Neuronal stem cell (in vitro differentiated cells): ENCODE results near the gene SV2B.

Experiments used
- DNase-seq: peaks from one replicate; pipeline ENCODE4 v3.0.0-alpha.2; 2013; ENCODE audit warnings: low spot score
- H2AFZ ChIP-seq: one replicate; pipeline ENCODE4 v1.6.1; 2013; ENCODE audit warnings: mild to moderate bottlenecking, low read length, inconsistent platforms
- H2AK5ac ChIP-seq: 2 replicates; pipeline ENCODE4 v1.6.1; 2013; ENCODE audit warnings: low read depth, mild to moderate bottlenecking, inconsistent platforms, low read length, moderate library complexity, mixed read lengths
- H2BK120ac ChIP-seq: 2 replicates; pipeline ENCODE4 v1.6.1; 2013; ENCODE audit warnings: low read depth, mild to moderate bottlenecking, inconsistent platforms, low read length, moderate library complexity, mixed read lengths
- H2BK12ac ChIP-seq: one replicate; pipeline ENCODE4 v1.6.1; 2013; ENCODE audit warnings: low read length, inconsistent platforms
- H2BK15ac ChIP-seq: 2 replicates; pipeline ENCODE4 v1.6.1; 2013; ENCODE audit warnings: mild to moderate bottlenecking, low read length, inconsistent platforms, mixed read lengths
- H2BK5ac ChIP-seq: one replicate; pipeline ENCODE4 v1.6.1; 2013; ENCODE audit warnings: inconsistent platforms, mild to moderate bottlenecking, low read length, moderate library complexity
- H3K14ac ChIP-seq: one replicate; pipeline ENCODE4 v1.6.1; 2013; ENCODE audit warnings: low read length, inconsistent platforms
- H3K18ac ChIP-seq: 2 replicates; pipeline ENCODE4 v1.6.1; 2013; ENCODE audit warnings: low read length, inconsistent platforms
- H3K23ac ChIP-seq: 2 replicates; pipeline ENCODE4 v1.6.1; 2013; ENCODE audit warnings: low read depth, mild to moderate bottlenecking, mixed read lengths, low read length, inconsistent platforms; ENCODE audit not compliant: poor library complexity
- H3K27ac ChIP-seq: replicated peaks from 3 replicates; pipeline ENCODE4 v1.5.1; 2013; ENCODE audit warnings: low read length, inconsistent platforms
- H3K27me3 ChIP-seq, 3 experiments: 2 replicates each; pipeline ENCODE4 v1.6.1; 2013; ENCODE audit warnings: low read length in 3 of 3, mild to moderate bottlenecking in 2 of 3, inconsistent platforms in 1 of 3, low read depth in 1 of 3, mixed read lengths in 1 of 3, moderate library complexity in 1 of 3; ENCODE audit not compliant: control insufficient read depth in 3 of 3, insufficient read depth in 3 of 3
- H3K36me3 ChIP-seq, 2 donors: replicated peaks in 1 of 2; 2 replicates each; pipeline ENCODE4 v1.6.1; 2013; ENCODE audit warnings: low read length in 2 of 2; ENCODE audit not compliant: control insufficient read depth in 2 of 2, insufficient read depth in 2 of 2
- H3K4ac ChIP-seq: 2 replicates; pipeline ENCODE4 v1.6.1; 2013; ENCODE audit warnings: inconsistent platforms, mild to moderate bottlenecking, low read length, moderate library complexity
- H3K4me1 ChIP-seq, 2 donors: 1 replicate in 1 of 2; 2 replicates in 1 of 2; pipeline ENCODE4 v1.6.1; 2013; ENCODE audit warnings: low read length in 2 of 2, low read depth in 1 of 2; ENCODE audit not compliant: control insufficient read depth in 2 of 2, insufficient read depth in 1 of 2
- H3K4me2 ChIP-seq: one replicate; pipeline ENCODE4 v1.6.1; 2013; ENCODE audit warnings: mild to moderate bottlenecking, low read length, inconsistent platforms; ENCODE audit not compliant: insufficient read depth, poor library complexity, severe bottlenecking
- H3K4me3 ChIP-seq, 2 donors: 2 replicates each; pipeline ENCODE4 v1.5.1; 2013; ENCODE audit warnings: low read length in 2 of 2, mild to moderate bottlenecking in 2 of 2, inconsistent platforms in 1 of 2, moderate library complexity in 1 of 2
- H3K79me1 ChIP-seq: one replicate; pipeline ENCODE4 v1.6.1; 2013; ENCODE audit warnings: low read depth, mild to moderate bottlenecking, inconsistent platforms, low read length, moderate library complexity
- H3K9ac ChIP-seq: one replicate; pipeline ENCODE4 v1.6.1; 2013; ENCODE audit warnings: mild to moderate bottlenecking, low read depth, low read length, inconsistent platforms; ENCODE audit not compliant: poor library complexity
- H3K9me3 ChIP-seq, 2 donors: replicated peaks in 1 of 2; 2 replicates each; pipeline versions ENCODE3 to v1.6.1; 2013; ENCODE audit warnings: low read length in 2 of 2, mild to moderate bottlenecking in 2 of 2, inconsistent platforms in 1 of 2, low read depth in 1 of 2, mixed read lengths in 1 of 2, moderate library complexity in 1 of 2; ENCODE audit not compliant: control insufficient read depth in 2 of 2, insufficient read depth in 1 of 2
- H4K8ac ChIP-seq: one replicate; pipeline ENCODE4 v1.6.1; 2013; ENCODE audit warnings: low read depth, mild to moderate bottlenecking, inconsistent platforms, low read length, moderate library complexity
- H4K91ac ChIP-seq: one replicate; pipeline ENCODE4 v1.6.1; 2013; ENCODE audit warnings: low read length, low read depth, mild to moderate bottlenecking, inconsistent platforms; ENCODE audit not compliant: poor library complexity
- WGBS, 2 donors: extraction: QIAGEN DNeasy Blood & Tissue Kit; methylation state at CpG; one replicate each; pipeline ENCODE4 v1.1.7; 2013; ENCODE audit warnings: missing lambda C conversion rate in 2 of 2, mixed read lengths in 1 of 2; ENCODE audit not compliant: insufficient read length in 2 of 2, insufficient replicate concordance in 1 of 2; ENCODE audit errors: extremely low coverage in 2 of 2; 5-methylcytosine and 5-hydroxymethylcytosine counted together

The SV2B gene

GRCh38 chr15:91271565-91272153, 171.6 kb downstream of the SV2B start:
- Histone ChIP-seq H4K91ac (no peak overlapping the region), H3K9ac (no peak overlapping the region), H2BK5ac (no peak overlapping the region), H3K23ac (no peak overlapping the region), H3K14ac (no peak overlapping the region), H3K27ac (no peak overlapping the region), H3K36me3 (no peaks in the 10 kb centered on the region), H2BK120ac (no peak overlapping the region), H2BK15ac (no peak overlapping the region), H2AK5ac (no peak overlapping the region), H2BK12ac (no peak overlapping the region), H3K4me2 (no peak overlapping the region), H2AFZ (peak overlapping the region; percentile 40), H3K4ac (no peak overlapping the region), H3K4me1 (no peaks in the 10 kb centered on the region), H3K9me3 (no peaks in the 10 kb centered on the region), H4K8ac (no peak overlapping the region), H3K79me1 (no peaks in the 10 kb centered on the region), H3K27me3 (peaks cover 0 to 2% (median 0%) of the 10 kb centered on the region in 3 experiments), H3K4me3 (no peak overlapping the region), H3K18ac (no peak overlapping the region)
- DNase-seq = peak; percentile 84
- no CpG with 5 or more reads among the region's 8 CpGs for WGBS, 2 donors

DNA sequence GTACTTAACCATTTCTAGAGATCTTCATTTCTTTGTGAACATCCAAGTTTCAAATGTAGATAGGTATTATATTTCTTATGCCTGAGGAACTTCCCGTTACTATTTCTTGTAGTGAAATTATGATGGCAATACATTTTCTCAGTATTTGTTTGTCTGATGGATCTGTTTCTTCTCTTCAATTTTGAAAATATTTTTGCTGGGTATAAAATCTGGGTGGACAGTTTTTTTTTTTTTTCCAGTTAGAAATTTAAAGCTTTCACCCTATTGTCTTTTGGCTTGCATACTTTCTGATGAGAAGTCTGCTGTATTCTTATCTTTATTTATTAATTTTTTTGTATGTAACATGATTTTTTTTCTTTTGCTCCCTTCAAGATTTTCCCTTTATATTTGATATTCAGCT, 175.8 kb downstream of the SV2B start:
- H2BK15ac ChIP-seq = no peak overlapping the region
- no peak overlapping the region for H3K9ac ChIP-seq
- H2BK120ac ChIP-seq = no peak overlapping the region
- H2AFZ ChIP-seq = no peak overlapping the region
- no peak for DNase-seq
- no peaks in the 10 kb centered on the region for H3K9me3 ChIP-seq
- no peaks in the 10 kb centered on the region for H3K36me3 ChIP-seq
- H3K27ac ChIP-seq = no peak overlapping the region
- H3K79me1 ChIP-seq = no peaks in the 10 kb centered on the region
- no peak overlapping the region for H2BK12ac ChIP-seq
- no peak overlapping the region for H2AK5ac ChIP-seq
- H3K4me2 ChIP-seq = no peak overlapping the region
- H4K8ac ChIP-seq = no peak overlapping the region
- H3K4me3 ChIP-seq = no peak overlapping the region
- no peak overlapping the region for H3K14ac ChIP-seq
- no CpG with 5 or more reads among the region's 1 CpG for whole genome bisulfite sequencing, 2 donors
- H3K23ac ChIP-seq = no peak overlapping the region
- H2BK5ac ChIP-seq = no peak overlapping the region
- H4K91ac ChIP-seq = no peak overlapping the region
- peaks cover 0 to under 1% (median 0%) of the 10 kb centered on the region in 3 experiments for H3K27me3 ChIP-seq
- no peak overlapping the region for H3K18ac ChIP-seq
- H3K4ac ChIP-seq = no peak overlapping the region
- H3K4me1 ChIP-seq = no peaks in the 10 kb centered on the region

DNA sequence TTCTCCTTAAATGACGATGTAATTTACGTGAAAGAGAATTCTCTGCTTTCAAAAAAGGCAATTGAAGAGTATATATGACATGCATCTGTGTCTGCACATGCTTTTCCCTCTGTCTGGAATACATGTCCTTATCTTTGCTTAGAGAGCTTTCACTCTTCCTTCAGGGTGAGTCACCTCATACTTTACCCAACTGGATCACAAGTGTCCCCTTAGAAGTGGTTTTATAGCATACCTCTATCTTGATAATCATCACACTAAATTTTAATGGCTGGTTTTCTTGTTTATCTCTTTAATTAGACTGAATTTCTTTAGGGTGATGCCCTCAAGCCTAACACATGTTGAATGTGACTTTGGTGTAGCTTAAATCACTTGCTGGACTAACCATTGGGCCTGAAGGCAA, 178.9 kb downstream of the SV2B start:
- no peak overlapping the region for H3K27ac ChIP-seq
- H2BK15ac ChIP-seq = no peak overlapping the region
- H3K23ac ChIP-seq = no peak overlapping the region
- H3K4me1 ChIP-seq = no peaks in the 10 kb centered on the region
- DNase-seq = no peak
- no peak overlapping the region for H2AK5ac ChIP-seq
- H3K4me2 ChIP-seq = no peak overlapping the region
- H3K27me3 ChIP-seq = no peaks in the 10 kb centered on the region
- no CpG with 5 or more reads among the region's 2 CpGs for WGBS, 2 donors
- H4K8ac ChIP-seq = no peak overlapping the region
- H3K4ac ChIP-seq = no peak overlapping the region
- H3K18ac ChIP-seq = no peak overlapping the region
- H2AFZ ChIP-seq = no peak overlapping the region
- no peaks in the 10 kb centered on the region for H3K36me3 ChIP-seq
- H3K79me1 ChIP-seq = no peaks in the 10 kb centered on the region
- no peak overlapping the region for H2BK120ac ChIP-seq
- no peak overlapping the region for H3K14ac ChIP-seq
- H4K91ac ChIP-seq = no peak overlapping the region
- H3K4me3 ChIP-seq = no peak overlapping the region
- H2BK12ac ChIP-seq = no peak overlapping the region
- no peaks in the 10 kb centered on the region for H3K9me3 ChIP-seq
- H3K9ac ChIP-seq = no peak overlapping the region
- H2BK5ac ChIP-seq = no peak overlapping the region

DNA sequence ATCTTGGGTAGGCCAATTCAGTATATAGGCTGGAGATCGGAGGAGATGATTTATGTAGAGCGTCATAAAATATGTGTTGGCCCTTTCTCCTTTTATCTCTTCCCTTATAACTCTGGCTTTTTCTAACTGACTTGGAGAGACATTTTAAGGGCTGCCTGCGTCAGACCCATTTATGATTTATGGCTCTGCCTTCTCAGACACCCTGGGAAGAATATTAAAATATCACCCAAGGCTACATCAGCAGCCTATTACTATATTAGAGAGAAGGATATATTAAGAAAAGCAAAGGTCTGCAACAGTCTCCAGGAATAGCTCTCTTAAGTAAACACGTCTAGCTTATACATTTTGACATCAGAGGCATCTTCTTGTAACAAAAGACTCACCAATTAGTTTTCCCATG, 179.4 kb downstream of the SV2B start:
- Histone ChIP-seq H3K4me2 (no peak overlapping the region), H2AK5ac (no peak overlapping the region), H3K27me3 (no peaks in the 10 kb centered on the region), H3K27ac (no peak overlapping the region), H2AFZ (no peak overlapping the region), H3K4me1 (no peaks in the 10 kb centered on the region), H4K91ac (no peak overlapping the region), H3K9ac (no peak overlapping the region), H3K18ac (no peak overlapping the region), H2BK12ac (no peak overlapping the region), H4K8ac (no peak overlapping the region), H3K4ac (no peak overlapping the region), H3K14ac (no peak overlapping the region), H3K23ac (no peak overlapping the region), H3K9me3 (no peaks in the 10 kb centered on the region), H2BK120ac (no peak overlapping the region), H2BK5ac (no peak overlapping the region), H2BK15ac (no peak overlapping the region), H3K4me3 (no peak overlapping the region), H3K36me3 (no peaks in the 10 kb centered on the region), H3K79me1 (no peaks in the 10 kb centered on the region)
- WGBS, 2 donors = no CpG with 5 or more reads among the region's 4 CpGs
- DNase-seq = no peak
